Caco-2 (cell line): Measurements from ENCODE around the gene GPR17. TPM values are rescaled to one million over a fixed set of nuclear protein-coding genes. Genes with fewer than 3 reads are reported as not detected.

ENCODE experiments used
- BruUV-seq: library from RNA; stranded (reverse); fragments of 400-500 nt; replicated peaks from 2 replicates; lab custom pipeline; 2021; lab: Mats Ljungman, UMichigan
- CTCF ChIA-PET: fragments of 300-600 bp; sonication (Branson Sonifier 250); formaldehyde crosslinking; loops from one replicate; lab custom pipeline; 2022; ENCODE audit warnings: antibody characterized with exemption; lab: Charles Lee
- POLR2A ChIA-PET: fragments of 300-600 bp; sonication (Branson Sonifier 250); formaldehyde crosslinking; loops from one replicate; lab custom pipeline; 2022; ENCODE audit warnings: antibody characterized with exemption; lab: Charles Lee
- DNase-seq, 2 experiments: peaks; one replicate each; pipeline versions ENCODE4 v3.0.0 to v3.0.0-alpha.2; 2020 to 2022
- H3K27me3 ChIP-seq: replicated peaks from 2 replicates; pipeline ENCODE4 v1.6.0; 2011; ENCODE audit warnings: low read length; ENCODE audit not compliant: control insufficient read depth, insufficient read depth
- H3K36me3 ChIP-seq: 2 replicates; pipeline ENCODE4 v1.5.1; 2011; ENCODE audit warnings: low read length; ENCODE audit not compliant: control insufficient read depth, insufficient read depth
- H3K4me1 ChIP-seq: fragments of 250-450 bp; sonication (Bioruptor Pico); 2 replicates; pipeline ENCODE4 v1.5.1; 2020; ENCODE audit warnings: mild to moderate bottlenecking
- H3K4me3 ChIP-seq: 2 replicates; pipeline ENCODE4 v1.5.1; 2011; ENCODE audit warnings: low read depth, mild to moderate bottlenecking, control low read depth, low read length
- H3K9me3 ChIP-seq: fragments of 250-450 bp; sonication (Bioruptor Pico); 2 replicates; pipeline ENCODE4 v1.5.1; 2020; ENCODE audit warnings: mild to moderate bottlenecking, moderate library complexity
- H3K27ac Mint-ChIP-seq: one replicate; pipeline ENCODE4 v1.8.0; 2022; ENCODE audit warnings: mixed read lengths; ENCODE audit not compliant: unreplicated experiment
- H3K27me3 Mint-ChIP-seq: one replicate; pipeline ENCODE4 v1.8.0; 2022; ENCODE audit warnings: mixed read lengths; ENCODE audit not compliant: insufficient read depth, unreplicated experiment
- H3K36me3 Mint-ChIP-seq: one replicate; pipeline ENCODE4 v1.8.0; 2022; ENCODE audit warnings: mild to moderate bottlenecking, mixed read lengths; ENCODE audit not compliant: insufficient read depth, unreplicated experiment
- H3K4me1 Mint-ChIP-seq: one replicate; pipeline ENCODE4 v1.8.0; 2022; ENCODE audit warnings: low read depth, mixed read lengths; ENCODE audit not compliant: unreplicated experiment
- H3K4me3 Mint-ChIP-seq: one replicate; pipeline ENCODE4 v1.8.0; 2022; ENCODE audit warnings: mild to moderate bottlenecking, moderate library complexity, mixed read lengths; ENCODE audit not compliant: unreplicated experiment
- H3K9me3 Mint-ChIP-seq: one replicate; pipeline ENCODE4 v1.8.0; 2022; ENCODE audit warnings: mixed read lengths; ENCODE audit not compliant: unreplicated experiment
- intact Hi-C: fragments of 100-400 bp; cut with micrococcal nuclease; formaldehyde crosslinking; loops from one replicate; pipeline ENCODE4 v1.10.0; 2022; ENCODE audit not compliant: unreplicated experiment
- total RNA-seq: library from RNA; stranded (reverse); gene quantifications from 2 replicates; pipeline ENCODE4 v1.2.3, GENCODE V29; 2022
- TF ChIP-seq, protein P1 (sequence below), 2 experiments: fragments of 200-600 bp in 1 of 2; IDR thresholded peaks; 1 replicate in 1 of 2; 2 replicates in 1 of 2; pipeline versions ENCODE4 v1.5.1 to v1.8.0; 2011 to 2022; ENCODE audit warnings: antibody characterized with exemption in 1 of 2, control low read depth in 1 of 2, inconsistent platforms in 1 of 2, low read depth in 1 of 2, low read length in 1 of 2, mild to moderate bottlenecking in 1 of 2, moderate library complexity in 1 of 2; ENCODE audit not compliant: insufficient read depth in 1 of 2, severe bottlenecking in 1 of 2, unreplicated experiment in 1 of 2

Gene GPR17
- total RNA-seq, 1 experiment from 2014 or later, result not detected

- H3K9me3 Mint-ChIP-seq, result peaks cover 8% of the 10 kb centered on the region
- Histone ChIP-seq H3K4me3 (no peak overlapping the region), H3K4me1 (no peaks in the 10 kb centered on the region), H3K27me3 (no peaks in the 10 kb centered on the region), H3K36me3 (no peaks in the 10 kb centered on the region), H3K9me3 (0 out of 2 replicates have a peak, but pooled peaks cover 5% of the 10 kb centered on the region)
- TF ChIP-seq, protein P1, sequence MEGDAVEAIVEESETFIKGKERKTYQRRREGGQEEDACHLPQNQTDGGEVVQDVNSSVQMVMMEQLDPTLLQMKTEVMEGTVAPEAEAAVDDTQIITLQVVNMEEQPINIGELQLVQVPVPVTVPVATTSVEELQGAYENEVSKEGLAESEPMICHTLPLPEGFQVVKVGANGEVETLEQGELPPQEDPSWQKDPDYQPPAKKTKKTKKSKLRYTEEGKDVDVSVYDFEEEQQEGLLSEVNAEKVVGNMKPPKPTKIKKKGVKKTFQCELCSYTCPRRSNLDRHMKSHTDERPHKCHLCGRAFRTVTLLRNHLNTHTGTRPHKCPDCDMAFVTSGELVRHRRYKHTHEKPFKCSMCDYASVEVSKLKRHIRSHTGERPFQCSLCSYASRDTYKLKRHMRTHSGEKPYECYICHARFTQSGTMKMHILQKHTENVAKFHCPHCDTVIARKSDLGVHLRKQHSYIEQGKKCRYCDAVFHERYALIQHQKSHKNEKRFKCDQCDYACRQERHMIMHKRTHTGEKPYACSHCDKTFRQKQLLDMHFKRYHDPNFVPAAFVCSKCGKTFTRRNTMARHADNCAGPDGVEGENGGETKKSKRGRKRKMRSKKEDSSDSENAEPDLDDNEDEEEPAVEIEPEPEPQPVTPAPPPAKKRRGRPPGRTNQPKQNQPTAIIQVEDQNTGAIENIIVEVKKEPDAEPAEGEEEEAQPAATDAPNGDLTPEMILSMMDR (IDR thresholded peaks at IDR 0.05; ENCODE audit: insufficient read depth in 1 of 2, low read depth in 1 of 2, low read length in 1 of 2, severe bottlenecking in 1 of 2, unreplicated experiment in 1 of 2), result no peak
- peaks cover 7% of the 10 kb centered on the region for H3K27me3 Mint-ChIP-seq
- ChIA-PET CTCF (no interaction called here), POLR2A (no interaction called here)
- BruUV-seq, result no TSS peak
- no peaks in the 10 kb centered on the region for H3K36me3 Mint-ChIP-seq
- intact Hi-C loops, result no loop called here
- no peaks in the 10 kb centered on the region for H3K4me1 Mint-ChIP-seq
- H3K4me3 Mint-ChIP-seq, result no peak overlapping the region
- no peak for DNase-seq
- no peak overlapping the region for H3K27ac Mint-ChIP-seq
Observed at GRCh38 chr2:127599211-127599610, 46.7 kb upstream of the GPR17 start.

- Histone ChIP-seq H3K36me3 (no peaks in the 10 kb centered on the region), H3K9me3 (0 out of 2 replicates have a peak, but pooled peaks cover 5% of the 10 kb centered on the region), H3K27me3 (no peaks in the 10 kb centered on the region), H3K4me1 (no peaks in the 10 kb centered on the region), H3K4me3 (no peak overlapping the region)
- H3K4me3 Mint-ChIP-seq, result no peak overlapping the region
- H3K9me3 Mint-ChIP-seq, result peaks cover 8% of the 10 kb centered on the region
- BruUV-seq, result no TSS peak
- intact Hi-C loops, result no loop called here
- TF ChIP-seq, protein P1 (IDR thresholded peaks at IDR 0.05; ENCODE audit: insufficient read depth in 1 of 2, low read depth in 1 of 2, low read length in 1 of 2, severe bottlenecking in 1 of 2, unreplicated experiment in 1 of 2), result no peak
- peaks cover 5% of the 10 kb centered on the region for H3K36me3 Mint-ChIP-seq
- H3K27ac Mint-ChIP-seq, result no peak overlapping the region
- ChIA-PET CTCF (no interaction called here), POLR2A (interaction anchor here (0.5 kb wide), 1 partner anchor 193 kb away, joined by 4 read pairs; no protein-coding TSS in a partner anchor)
- no peaks in the 10 kb centered on the region for H3K4me1 Mint-ChIP-seq
- peak in 1 of 2 experiments; percentile 10 for DNase-seq
- H3K27me3 Mint-ChIP-seq, result no peaks in the 10 kb centered on the region
Observed at GRCh38 chr2:127604986-127605385, 41.0 kb upstream of the GPR17 start.

DNA sequence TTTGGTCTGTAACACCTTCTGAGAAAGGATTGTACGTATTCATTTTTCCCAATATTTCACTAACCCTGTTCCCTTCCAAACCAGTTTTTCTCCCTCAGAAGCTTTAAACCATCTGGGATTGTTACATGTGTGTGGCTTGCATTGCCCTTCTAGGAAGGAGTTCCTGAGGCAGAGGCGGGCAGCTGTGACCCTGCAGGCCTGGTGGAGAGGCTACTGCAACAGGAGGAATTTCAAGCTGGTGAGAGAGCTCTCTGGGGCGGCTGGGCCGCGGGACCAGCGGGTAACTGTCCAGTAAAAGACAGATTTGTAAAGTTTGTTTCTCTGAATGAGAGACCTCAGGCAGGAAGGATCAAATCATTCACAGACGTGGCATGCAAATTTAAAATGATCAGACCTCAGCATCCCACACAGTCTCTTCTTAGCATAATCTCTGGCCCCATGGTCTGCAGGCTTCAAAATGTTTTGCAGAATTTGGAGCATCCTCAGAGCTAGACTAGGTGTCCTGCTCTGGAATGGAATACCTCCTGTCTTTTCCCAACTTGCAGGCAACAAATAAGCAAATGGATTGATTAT, 40.2 kb upstream of the GPR17 start:
- no peak for DNase-seq
- intact Hi-C loops, result no loop called here
- Histone ChIP-seq H3K36me3 (no peaks in the 10 kb centered on the region), H3K27me3 (no peaks in the 10 kb centered on the region), H3K4me3 (no peak overlapping the region), H3K4me1 (no peaks in the 10 kb centered on the region), H3K9me3 (0 out of 2 replicates have a peak, but pooled peaks cover 5% of the 10 kb centered on the region)
- no peaks in the 10 kb centered on the region for H3K27me3 Mint-ChIP-seq
- POLR2A ChIA-PET, result no interaction called here
- H3K4me1 Mint-ChIP-seq, result no peaks in the 10 kb centered on the region
- H3K27ac Mint-ChIP-seq, result no peak overlapping the region
- H3K36me3 Mint-ChIP-seq, result peaks cover 5% of the 10 kb centered on the region
- no peak overlapping the region for H3K4me3 Mint-ChIP-seq
- TF ChIP-seq, protein P1 (IDR thresholded peaks at IDR 0.05; ENCODE audit: insufficient read depth in 1 of 2, low read depth in 1 of 2, low read length in 1 of 2, severe bottlenecking in 1 of 2, unreplicated experiment in 1 of 2), result no peak
- CTCF ChIA-PET, result interaction anchor here (1.1 kb wide), 1 partner anchor 15 kb away, joined by 3 read pairs; no protein-coding TSS in a partner anchor
- no TSS peak for BruUV-seq
- H3K9me3 Mint-ChIP-seq, result peaks cover 8% of the 10 kb centered on the region
